Body of pancreas (tissue), 4 donors: ENCODE measurements around the gene ROBO1.

Experiments
- POLR2A ChIP-seq, 3 donors: fragments of 450-650 bp; IDR thresholded peaks; one replicate each; pipeline ENCODE4 v1.6.1; 2016; ENCODE audit warnings: antibody characterized with exemption in 3 of 3, mild to moderate bottlenecking in 2 of 3
- TF ChIP-seq, protein P1 (sequence below), 7 experiments: fragments of 450-650 bp in 4 of 7; fragments of 200-600 bp in 3 of 7; sonication (generic) in 3 of 7; IDR thresholded peaks; one replicate each; pipeline ENCODE4 v1.5.1; 2016 to 2019; ENCODE audit warnings: antibody characterized with exemption in 7 of 7

DNA sequence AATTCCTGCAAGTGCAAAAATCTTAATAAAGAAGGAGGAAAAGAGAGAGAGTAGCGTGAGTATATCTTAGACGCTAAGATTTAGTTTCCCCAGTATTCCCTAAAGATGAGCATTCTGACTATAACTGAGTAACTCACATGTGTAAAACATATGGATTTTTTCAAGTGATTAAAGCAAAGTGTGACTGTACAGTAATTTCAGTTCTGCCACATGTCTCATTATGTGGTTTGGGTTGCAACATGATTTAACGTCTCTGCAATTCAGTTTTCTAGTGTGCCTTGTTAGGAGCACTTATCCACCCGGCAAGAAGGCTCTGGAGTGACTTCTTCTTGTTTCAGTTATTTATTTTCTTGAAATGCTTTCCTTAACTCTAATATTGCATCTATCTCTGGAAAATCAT is 514.1 kb downstream of the ROBO1 start:
- TF ChIP-seq POLR2A (IDR thresholded peaks at IDR 0.05), result no peak
- TF ChIP-seq, protein P1, sequence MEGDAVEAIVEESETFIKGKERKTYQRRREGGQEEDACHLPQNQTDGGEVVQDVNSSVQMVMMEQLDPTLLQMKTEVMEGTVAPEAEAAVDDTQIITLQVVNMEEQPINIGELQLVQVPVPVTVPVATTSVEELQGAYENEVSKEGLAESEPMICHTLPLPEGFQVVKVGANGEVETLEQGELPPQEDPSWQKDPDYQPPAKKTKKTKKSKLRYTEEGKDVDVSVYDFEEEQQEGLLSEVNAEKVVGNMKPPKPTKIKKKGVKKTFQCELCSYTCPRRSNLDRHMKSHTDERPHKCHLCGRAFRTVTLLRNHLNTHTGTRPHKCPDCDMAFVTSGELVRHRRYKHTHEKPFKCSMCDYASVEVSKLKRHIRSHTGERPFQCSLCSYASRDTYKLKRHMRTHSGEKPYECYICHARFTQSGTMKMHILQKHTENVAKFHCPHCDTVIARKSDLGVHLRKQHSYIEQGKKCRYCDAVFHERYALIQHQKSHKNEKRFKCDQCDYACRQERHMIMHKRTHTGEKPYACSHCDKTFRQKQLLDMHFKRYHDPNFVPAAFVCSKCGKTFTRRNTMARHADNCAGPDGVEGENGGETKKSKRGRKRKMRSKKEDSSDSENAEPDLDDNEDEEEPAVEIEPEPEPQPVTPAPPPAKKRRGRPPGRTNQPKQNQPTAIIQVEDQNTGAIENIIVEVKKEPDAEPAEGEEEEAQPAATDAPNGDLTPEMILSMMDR (IDR thresholded peaks at IDR 0.05), result no peak
